K562 (cell line): Measurements from ENCODE around the gene IL6ST. TPM values are rescaled to one million over a fixed set of nuclear protein-coding genes. Genes with fewer than 3 reads are reported as not detected.
A peak's percentile ranks its signal among the peaks of the same experiment; 100 is the strongest.

ENCODE experiments used
- ADNP ChIP-seq: fragments of 200-800 bp; sonication (Bioruptor generic); IDR thresholded peaks from 2 replicates; pipeline ENCODE4 v1.6.1; 2016; ENCODE audit warnings: missing genetic modification characterization, missing compliant biosample characterization
- E2F3 ChIP-seq: fragments of 250-450 bp; sonication (Bioruptor Pico); IDR thresholded peaks from 2 replicates; pipeline ENCODE4 v1.4.0; 2020; ENCODE audit warnings: mild to moderate bottlenecking
- HNRNPH1 ChIP-seq: fragments of 200-400 bp; formaldehyde crosslinking; optimal IDR thresholded peaks from 2 replicates; pipeline ENCODE3; 2017; ENCODE audit warnings: low read depth, mild to moderate bottlenecking, low read length, moderate library complexity
- IFI16 ChIP-seq: fragments of 250-450 bp; sonication (Bioruptor Pico); IDR thresholded peaks from 2 replicates; pipeline ENCODE4 v2.1.2; 2022; ENCODE audit warnings: mild to moderate bottlenecking, inconsistent platforms
- PTTG1 ChIP-seq: fragments of 450-650 bp; IDR thresholded peaks from 2 replicates; pipeline ENCODE4 v1.6.1; 2016; ENCODE audit warnings: low read depth, mild to moderate bottlenecking, missing genetic modification characterization, missing compliant biosample characterization
- SAFB ChIP-seq: fragments of 200-400 bp; formaldehyde crosslinking; IDR thresholded peaks from 2 replicates; pipeline ENCODE4 v1.6.1; 2017; ENCODE audit warnings: low read depth, low read length, borderline replicate concordance
- SPI1 ChIP-seq: IDR thresholded peaks from 2 replicates; pipeline ENCODE4 v1.6.1; 2011; ENCODE audit warnings: low read depth, low read length, control low read depth, borderline replicate concordance
- TCFL5 ChIP-seq: fragments of 250-450 bp; sonication (Bioruptor Pico); conservative IDR thresholded peaks from 2 replicates; pipeline ENCODE4 v1.6.1; 2021; ENCODE audit warnings: mild to moderate bottlenecking, moderate library complexity, matching md5 sums
- YY1 ChIP-seq, 3 experiments: IDR thresholded peaks; 2 replicates each; pipeline ENCODE4 v1.6.1; 2011; ENCODE audit warnings: low read length in 2 of 3, mild to moderate bottlenecking in 2 of 3, moderate library complexity in 2 of 3, borderline replicate concordance in 1 of 3, control low read depth in 1 of 3, low read depth in 1 of 3; ENCODE audit not compliant: insufficient read depth in 3 of 3, insufficient replicate concordance in 2 of 3, control insufficient read depth in 1 of 3, insufficient read length in 1 of 3; ENCODE audit errors: extremely low read depth in 1 of 3
- ZBTB12 ChIP-seq: fragments of 250-450 bp; sonication (Bioruptor Pico); IDR thresholded peaks from 2 replicates; pipeline ENCODE4 v1.4.0; 2020
- ZBTB9 ChIP-seq: fragments of 450-650 bp; formaldehyde crosslinking; IDR thresholded peaks from 2 replicates; pipeline ENCODE4 v1.4.0; 2020; ENCODE audit warnings: mild to moderate bottlenecking, moderate library complexity
- ZNF584 ChIP-seq: fragments of 200-800 bp; sonication (Bioruptor generic); IDR thresholded peaks from 2 replicates; pipeline ENCODE4 v1.6.1; 2016; ENCODE audit warnings: low read depth, mild to moderate bottlenecking, missing genetic modification characterization, missing compliant biosample characterization
- ZNF644 ChIP-seq: fragments of 200-800 bp; sonication (Bioruptor generic); IDR thresholded peaks from 2 replicates; pipeline ENCODE4 v1.6.1; 2016; ENCODE audit warnings: low read depth, missing genetic modification characterization, missing compliant biosample characterization
- polyA plus RNA-seq, 8 experiments: library from polyadenylated mRNA; depleted of rRNA in 4 of 8; stranded (reverse) in 5 of 8; unstranded in 3 of 8; fragments of >200 nt; fragmentation: Nextera tagmentation in 2 of 8; fragmentation: Illumina TruSeq in 1 of 8; extraction: Ambion mirVana in 2 of 8; extraction: Trizol in 1 of 8; gene quantifications; 2 replicates each; pipeline versions ENCODE4 v1.2.1 to v1.2.3, GENCODE V29; 2011 to 2014; ENCODE audit warnings: inconsistent platforms in 1 of 8, missing spikeins in 1 of 8
- total RNA-seq, 7 experiments: library from RNA; depleted of rRNA in 6 of 7; stranded (reverse); fragments of >200 nt in 6 of 7; fragmentation: Illumina TruSeq in 2 of 7; extraction: Trizol in 2 of 7; gene quantifications; 2 replicates each; pipeline versions ENCODE4 v1.2.1 to v1.2.3, GENCODE V29; 2011 to 2021; ENCODE audit warnings: low replicate concordance in 1 of 7
- TF ChIP-seq, protein P1 (sequence below): sonication (generic); formaldehyde crosslinking; IDR thresholded peaks from 2 replicates; pipeline ENCODE4 v1.8.1; 2023; ENCODE audit warnings: mild to moderate bottlenecking, missing genetic modification reagents
- TF ChIP-seq, protein P2 (sequence below): fragments of 250-450 bp; sonication (Bioruptor Pico); IDR thresholded peaks from 2 replicates; pipeline ENCODE4 v1.5.0; 2020; ENCODE audit warnings: mild to moderate bottlenecking

IL6ST gene
- total and polyA plus RNA-seq, 9 of the 15 experiments (the other 6 are each of a cell fraction or from before 2014, with no cell fraction given) = 2.0 to 27.0 (median 7.9) TPM

- no peak for TF ChIP-seq HNRNPH1
- TF ChIP-seq IFI16 (CRISPR knock-in tag) = no peak
- TF ChIP-seq YY1 (IDR thresholded peaks at IDR 0.05; ENCODE audit: borderline replicate concordance in 1 of 3, control insufficient read depth in 1 of 3, extremely low read depth in 1 of 3, insufficient read depth in 3 of 3, insufficient read length in 1 of 3, insufficient replicate concordance in 2 of 3, low read depth in 1 of 3, low read length in 2 of 3) = no peak
- TF ChIP-seq, protein P1, sequence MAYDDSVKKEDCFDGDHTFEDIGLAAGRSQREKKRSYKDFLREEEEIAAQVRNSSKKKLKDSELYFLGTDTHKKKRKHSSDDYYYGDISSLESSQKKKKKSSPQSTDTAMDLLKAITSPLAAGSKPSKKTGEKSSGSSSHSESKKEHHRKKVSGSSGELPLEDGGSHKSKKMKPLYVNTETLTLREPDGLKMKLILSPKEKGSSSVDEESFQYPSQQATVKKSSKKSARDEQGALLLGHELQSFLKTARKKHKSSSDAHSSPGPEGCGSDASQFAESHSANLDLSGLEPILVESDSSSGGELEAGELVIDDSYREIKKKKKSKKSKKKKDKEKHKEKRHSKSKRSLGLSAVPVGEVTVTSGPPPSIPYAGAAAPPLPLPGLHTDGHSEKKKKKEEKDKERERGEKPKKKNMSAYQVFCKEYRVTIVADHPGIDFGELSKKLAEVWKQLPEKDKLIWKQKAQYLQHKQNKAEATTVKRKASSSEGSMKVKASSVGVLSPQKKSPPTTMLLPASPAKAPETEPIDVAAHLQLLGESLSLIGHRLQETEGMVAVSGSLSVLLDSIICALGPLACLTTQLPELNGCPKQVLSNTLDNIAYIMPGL (CRISPR knock-in tag) = no peak
- TF ChIP-seq ZNF644 (tag) = no peak
- no peak for TF ChIP-seq SAFB
- TF ChIP-seq ZBTB9 = no peak
- no peak for TF ChIP-seq ADNP
- TF ChIP-seq PTTG1 = peak; percentile 30; the same call in 1 of the 2 replicates
- TF ChIP-seq ZNF584 = peak; percentile 76
- TF ChIP-seq E2F3 (CRISPR knock-in tag) = no peak
- TF ChIP-seq, protein P2, sequence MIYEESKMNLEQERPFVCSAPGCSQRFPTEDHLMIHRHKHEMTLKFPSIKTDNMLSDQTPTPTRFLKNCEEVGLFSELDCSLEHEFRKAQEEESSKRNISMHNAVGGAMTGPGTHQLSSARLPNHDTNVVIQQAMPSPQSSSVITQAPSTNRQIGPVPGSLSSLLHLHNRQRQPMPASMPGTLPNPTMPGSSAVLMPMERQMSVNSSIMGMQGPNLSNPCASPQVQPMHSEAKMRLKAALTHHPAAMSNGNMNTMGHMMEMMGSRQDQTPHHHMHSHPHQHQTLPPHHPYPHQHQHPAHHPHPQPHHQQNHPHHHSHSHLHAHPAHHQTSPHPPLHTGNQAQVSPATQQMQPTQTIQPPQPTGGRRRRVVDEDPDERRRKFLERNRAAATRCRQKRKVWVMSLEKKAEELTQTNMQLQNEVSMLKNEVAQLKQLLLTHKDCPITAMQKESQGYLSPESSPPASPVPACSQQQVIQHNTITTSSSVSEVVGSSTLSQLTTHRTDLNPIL (CRISPR knock-in tag) = no peak
- no peak for TF ChIP-seq SPI1
- no peak for TF ChIP-seq TCFL5 (CRISPR knock-in tag)
- no peak for TF ChIP-seq ZBTB12 (CRISPR knock-in tag)
Measured at GRCh38 chr5:55911784-55912653, 82.7 kb downstream of the IL6ST start (continued).
